Measurements from ENCODE around the gene SLC25A52. TPM values are rescaled to one million over a fixed set of nuclear protein-coding genes. Genes with fewer than 3 reads are reported as not detected.
"Not testable (repeated sequence)": the region's sequence is repeated elsewhere in the genome, so short reads cannot be mapped to it uniquely, and the experiment has no call there.

The SLC25A52 gene
- total RNA-seq = not detected
- not detected for polyA plus RNA-seq

GRCh38 chr18:31760695-31761094, at the start of gene SLC25A52:
TSS of gene SLC25A52 (minus strand) at chr18:31760880. CDS start at chr18:31760661, 219 bp downstream.
- Histone ChIP-seq H3K27me3 (no peaks in the 10 kb centered on the region), H3K36me3 (no peaks in the 10 kb centered on the region), H3K4me3 (no peak within 1 kb of the TSS), H3K4me1 (no peaks in the 10 kb centered on the region), H3K27ac (no peak within 1 kb of the TSS), H3K9me3 (no peaks in the 10 kb centered on the region)
- no peak for TF ChIP-seq POLR2A (IDR thresholded peaks at IDR 0.05)
- TF ChIP-seq POLR2AphosphoS5 (IDR thresholded peaks at IDR 0.05) = no peak
- TF ChIP-seq CTCF (IDR thresholded peaks at IDR 0.05) = no peak
- no peak for TF ChIP-seq EP300 (IDR thresholded peaks at IDR 0.05)
- 92 to 94% methylated on average over 21 of the region's 21 CpGs for WGBS, 2 donors
- DNase-seq = no peak
- intact Hi-C loops (cut with DNase I) = no loop called here

GRCh38 chr18:31809049-31809448, 48.4 kb upstream of the SLC25A52 start:
- H3K36me3 ChIP-seq; H3K9me3 ChIP-seq; H3K27ac ChIP-seq; DNase-seq; H3K4me1 ChIP-seq; intact Hi-C loops (cut with DNase I); H3K27me3 ChIP-seq; H3K4me3 ChIP-seq: not testable (repeated sequence)
- 53 to 70% methylated on average over 3 to 4 of the region's 4 CpGs for WGBS, 2 donors

- DNase-seq = no peak
- no peak overlapping the region for H3K27ac ChIP-seq
- no peaks in the 10 kb centered on the region for H3K36me3 ChIP-seq
- H3K9me3 ChIP-seq = no peaks in the 10 kb centered on the region
- no peaks in the 10 kb centered on the region for H3K27me3 ChIP-seq
- WGBS, 2 donors = 79 to 84% methylated on average over 2 of the region's 2 CpGs
- TF ChIP-seq POLR2A (IDR thresholded peaks at IDR 0.05) (no peak), CTCF (IDR thresholded peaks at IDR 0.05) (no peak)
- no peak overlapping the region for H3K4me3 ChIP-seq
- H3K4me1 ChIP-seq = no peaks in the 10 kb centered on the region
- intact Hi-C loops (cut with DNase I) = no loop called here
Measured at GRCh38 chr18:31801078-31801477, 40.4 kb upstream of the SLC25A52 start.

- intact Hi-C loops (cut with DNase I); H3K36me3 ChIP-seq; H3K9me3 ChIP-seq; H3K4me1 ChIP-seq; DNase-seq; H3K27me3 ChIP-seq; H3K27ac ChIP-seq; H3K4me3 ChIP-seq: not testable (repeated sequence)
- 95 to 96% methylated on average over 5 of the region's 5 CpGs for WGBS, 2 donors
Measured at GRCh38 chr18:31799257-31799656, 38.6 kb upstream of the SLC25A52 start.

GRCh38 chr18:31798399-31798798, 37.7 kb upstream of the SLC25A52 start:
- DNase-seq = no peak
- Histone ChIP-seq H3K27ac (no peak overlapping the region), H3K4me3 (no peak overlapping the region), H3K4me1 (no peaks in the 10 kb centered on the region), H3K36me3 (no peaks in the 10 kb centered on the region), H3K27me3 (no peaks in the 10 kb centered on the region), H3K9me3 (no peaks in the 10 kb centered on the region)
- 31 to 33% methylated on average over 2 of the region's 2 CpGs for WGBS, 2 donors
- intact Hi-C loops (cut with DNase I) = no loop called here
- no peak for TF ChIP-seq POLR2A (IDR thresholded peaks at IDR 0.05)
- no peak for TF ChIP-seq POLR2AphosphoS5 (IDR thresholded peaks at IDR 0.05)
- TF ChIP-seq CTCF (IDR thresholded peaks at IDR 0.05) = no peak
- no peak for TF ChIP-seq EP300 (IDR thresholded peaks at IDR 0.05)

GRCh38 chr18:31795747-31796146, 35.1 kb upstream of the SLC25A52 start:
- no peak for DNase-seq
- intact Hi-C loops (cut with DNase I) = no loop called here
- TF ChIP-seq CTCF (IDR thresholded peaks at IDR 0.05) (no peak), POLR2AphosphoS5 (IDR thresholded peaks at IDR 0.05) (no peak), EP300 (IDR thresholded peaks at IDR 0.05) (no peak), POLR2A (IDR thresholded peaks at IDR 0.05) (no peak)
- WGBS, 2 donors = 90 to 94% methylated on average over 2 of the region's 2 CpGs
- Histone ChIP-seq H3K27me3 (no peaks in the 10 kb centered on the region), H3K36me3 (no peaks in the 10 kb centered on the region), H3K9me3 (no peaks in the 10 kb centered on the region), H3K27ac (no peak overlapping the region), H3K4me3 (no peak overlapping the region), H3K4me1 (no peaks in the 10 kb centered on the region)

Data from sigmoid colon (tissue), 7 donors.